Glutamatergic neuron (in vitro differentiated cells): Measurements from ENCODE around the gene CES1. TPM values are rescaled to one million over a fixed set of nuclear protein-coding genes. Genes with fewer than 3 reads are reported as not detected.
A peak's percentile ranks its signal among the peaks of the same experiment; 100 is the strongest.
"Not testable (repeated sequence)": the region's sequence is repeated elsewhere in the genome, so short reads cannot be mapped to it uniquely, and the experiment has no call there.

Experiments used
- DNase-seq: peaks from one replicate; pipeline ENCODE4 v3.0.0; 2022
- H3K27ac Mint-ChIP-seq: one replicate; pipeline ENCODE4 v1.8.0; 2020; ENCODE audit warnings: mild to moderate bottlenecking, mixed read lengths, inconsistent platforms; ENCODE audit not compliant: unreplicated experiment
- H3K27me3 Mint-ChIP-seq: one replicate; pipeline ENCODE4 v1.8.0; 2020; ENCODE audit warnings: mild to moderate bottlenecking, moderate library complexity, mixed read lengths, inconsistent platforms; ENCODE audit not compliant: unreplicated experiment
- H3K36me3 Mint-ChIP-seq: one replicate; pipeline ENCODE4 v1.8.0; 2020; ENCODE audit warnings: mild to moderate bottlenecking, mixed read lengths, inconsistent platforms; ENCODE audit not compliant: unreplicated experiment
- H3K4me1 Mint-ChIP-seq: one replicate; pipeline ENCODE4 v1.8.0; 2020; ENCODE audit warnings: mild to moderate bottlenecking, low read depth, mixed read lengths, inconsistent platforms; ENCODE audit not compliant: unreplicated experiment
- H3K4me3 Mint-ChIP-seq: one replicate; pipeline ENCODE4 v1.8.0; 2020; ENCODE audit warnings: mild to moderate bottlenecking, mixed read lengths, inconsistent platforms; ENCODE audit not compliant: unreplicated experiment
- H3K9me3 Mint-ChIP-seq: one replicate; pipeline ENCODE4 v1.8.0; 2020; ENCODE audit warnings: mild to moderate bottlenecking, moderate library complexity, mixed read lengths, inconsistent platforms; ENCODE audit not compliant: unreplicated experiment
- total RNA-seq: library from RNA; stranded (reverse); fragmentation: NEBNext Ultra II Directional; extraction: Animal tissue kit (Norgen Biotek cat#: 25700); gene quantifications from one replicate; pipeline ENCODE4 v1.2.1, GENCODE V29; 2021; ENCODE audit not compliant: unreplicated experiment
- TF ChIP-seq, protein P1 (sequence below): fragments of 200-600 bp; sonication (generic); IDR thresholded peaks from one replicate; pipeline ENCODE4 v1.5.0; 2021; ENCODE audit not compliant: partially characterized antibody, unreplicated experiment

CES1 gene
- total RNA-seq, 1 donor from 2014 or later, result not detected

DNA sequence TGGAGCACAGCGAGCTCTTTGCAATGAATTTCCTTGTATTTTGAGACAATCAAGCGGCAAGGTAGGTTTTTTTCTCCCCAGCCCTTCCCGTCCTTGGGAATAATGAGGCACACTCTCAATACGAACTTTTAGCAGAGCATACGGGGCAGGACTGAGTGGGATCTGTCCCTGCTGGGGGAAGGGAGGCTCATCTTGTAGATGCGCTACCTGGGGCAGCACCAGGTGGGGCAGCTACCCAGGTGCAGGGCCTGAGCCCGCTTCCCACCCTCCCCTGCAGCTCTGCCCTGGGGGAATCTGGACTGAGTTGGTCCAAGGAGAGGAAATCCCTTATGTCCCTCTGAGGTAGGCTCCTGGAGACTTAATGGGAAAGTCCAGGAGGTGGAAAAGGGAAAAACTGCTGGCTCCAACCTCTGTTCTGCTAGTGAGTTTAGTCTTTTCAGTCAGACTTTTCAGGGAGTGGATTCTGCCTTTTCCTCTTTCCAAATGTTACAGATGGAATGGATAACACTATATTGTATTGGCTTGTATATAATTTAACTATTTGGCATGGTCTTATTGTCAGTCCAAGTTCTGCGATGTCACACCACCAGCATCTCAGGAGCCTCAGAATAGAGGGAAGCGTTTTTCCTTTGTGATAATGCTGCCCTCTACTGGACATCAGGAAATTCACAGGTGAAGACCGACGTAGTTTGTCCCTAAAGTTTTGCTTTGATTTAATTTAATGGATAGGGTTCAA is 9.6 kb upstream of the CES1 start:
- no peaks in the 10 kb centered on the region for H3K36me3 Mint-ChIP-seq
- H3K4me3 Mint-ChIP-seq, result no peak overlapping the region
- no peaks in the 10 kb centered on the region for H3K4me1 Mint-ChIP-seq
- TF ChIP-seq, protein P1, sequence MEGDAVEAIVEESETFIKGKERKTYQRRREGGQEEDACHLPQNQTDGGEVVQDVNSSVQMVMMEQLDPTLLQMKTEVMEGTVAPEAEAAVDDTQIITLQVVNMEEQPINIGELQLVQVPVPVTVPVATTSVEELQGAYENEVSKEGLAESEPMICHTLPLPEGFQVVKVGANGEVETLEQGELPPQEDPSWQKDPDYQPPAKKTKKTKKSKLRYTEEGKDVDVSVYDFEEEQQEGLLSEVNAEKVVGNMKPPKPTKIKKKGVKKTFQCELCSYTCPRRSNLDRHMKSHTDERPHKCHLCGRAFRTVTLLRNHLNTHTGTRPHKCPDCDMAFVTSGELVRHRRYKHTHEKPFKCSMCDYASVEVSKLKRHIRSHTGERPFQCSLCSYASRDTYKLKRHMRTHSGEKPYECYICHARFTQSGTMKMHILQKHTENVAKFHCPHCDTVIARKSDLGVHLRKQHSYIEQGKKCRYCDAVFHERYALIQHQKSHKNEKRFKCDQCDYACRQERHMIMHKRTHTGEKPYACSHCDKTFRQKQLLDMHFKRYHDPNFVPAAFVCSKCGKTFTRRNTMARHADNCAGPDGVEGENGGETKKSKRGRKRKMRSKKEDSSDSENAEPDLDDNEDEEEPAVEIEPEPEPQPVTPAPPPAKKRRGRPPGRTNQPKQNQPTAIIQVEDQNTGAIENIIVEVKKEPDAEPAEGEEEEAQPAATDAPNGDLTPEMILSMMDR, result peak; percentile 86
- DNase-seq, result no peak
- H3K27ac Mint-ChIP-seq, result no peak overlapping the region
- peaks cover 2% of the 10 kb centered on the region for H3K27me3 Mint-ChIP-seq
- H3K9me3 Mint-ChIP-seq, result no peaks in the 10 kb centered on the region

DNA sequence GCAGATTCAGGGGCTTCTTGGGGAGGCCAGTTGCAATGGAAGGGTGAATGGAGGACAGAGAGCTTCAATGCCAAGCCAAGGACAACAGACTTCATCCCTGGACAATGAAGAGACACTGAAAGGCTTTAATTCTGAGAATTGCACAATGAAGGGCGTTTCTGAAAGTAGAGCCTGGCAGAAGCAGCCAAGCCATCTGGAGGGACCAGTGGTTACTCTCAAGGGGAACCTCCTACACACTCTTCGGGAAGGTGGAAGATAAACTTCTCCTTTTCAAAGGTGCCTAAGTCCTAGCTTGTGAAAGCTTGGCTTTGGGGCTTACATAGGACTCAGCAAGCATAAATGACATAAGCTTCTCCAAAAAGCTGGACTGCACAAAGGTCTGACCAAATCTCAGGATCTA is 6.2 kb upstream of the CES1 start:
- TF ChIP-seq, protein P1, result no peak
- Mint-ChIP-seq H3K9me3 (no peaks in the 10 kb centered on the region), H3K36me3 (no peaks in the 10 kb centered on the region), H3K27me3 (peaks cover 2% of the 10 kb centered on the region), H3K4me1 (no peaks in the 10 kb centered on the region), H3K4me3 (no peak overlapping the region), H3K27ac (no peak overlapping the region)
- no peak for DNase-seq

DNA sequence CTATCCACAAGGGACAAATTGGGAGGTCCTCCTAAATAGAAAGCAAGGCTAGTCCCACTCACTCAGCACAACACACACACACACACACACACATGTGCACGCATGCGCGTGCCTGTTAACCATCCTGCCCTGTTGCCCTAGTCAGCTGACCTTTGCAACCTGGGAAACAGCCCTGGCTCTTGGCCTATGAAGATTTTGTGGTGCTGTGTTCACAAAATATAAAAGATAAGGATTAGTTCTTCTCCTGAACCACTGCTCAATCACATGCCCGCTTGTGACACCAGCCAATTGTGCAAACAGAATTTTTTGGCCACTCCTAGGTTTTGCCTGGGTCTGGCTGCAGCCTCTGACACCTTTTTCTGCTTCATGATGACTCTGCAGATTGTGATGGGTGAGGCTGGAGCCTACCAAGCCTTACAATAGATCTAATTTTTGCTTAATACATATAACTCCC is 3.3 kb upstream of the CES1 start:
- H3K9me3 Mint-ChIP-seq, result no peaks in the 10 kb centered on the region
- no peak overlapping the region for H3K4me3 Mint-ChIP-seq
- peaks cover under 1% of the 10 kb centered on the region for H3K36me3 Mint-ChIP-seq
- TF ChIP-seq, protein P1, result no peak
- no peak for DNase-seq
- H3K4me1 Mint-ChIP-seq, result no peaks in the 10 kb centered on the region
- no peak overlapping the region for H3K27ac Mint-ChIP-seq
- no peaks in the 10 kb centered on the region for H3K27me3 Mint-ChIP-seq

DNA sequence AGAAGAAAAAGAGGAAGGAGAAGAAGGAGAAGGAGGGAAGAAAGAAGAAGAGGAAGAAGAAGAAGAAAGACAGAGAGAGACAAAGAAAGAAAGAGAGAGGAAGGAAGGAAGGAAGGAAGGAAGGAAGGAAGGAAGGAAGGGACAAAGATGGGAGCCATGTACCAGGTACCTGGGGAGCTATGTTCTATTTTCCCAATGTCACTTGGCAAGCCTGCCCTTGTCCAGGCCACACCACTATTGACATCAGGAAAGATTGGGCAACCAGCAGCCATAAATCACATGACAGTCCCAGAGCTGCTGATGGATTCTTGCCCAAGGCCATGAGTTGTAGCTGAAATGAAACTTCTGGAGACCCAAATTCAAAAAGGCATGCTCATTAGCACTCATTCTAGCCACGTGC is 2.7 kb upstream of the CES1 start:
- TF ChIP-seq, protein P1, result no peak
- DNase-seq, result no peak
- Mint-ChIP-seq H3K4me1 (no peaks in the 10 kb centered on the region), H3K27me3 (no peaks in the 10 kb centered on the region), H3K4me3 (no peak overlapping the region), H3K9me3 (no peaks in the 10 kb centered on the region), H3K27ac (no peak overlapping the region), H3K36me3 (peaks cover 5% of the 10 kb centered on the region)

DNA sequence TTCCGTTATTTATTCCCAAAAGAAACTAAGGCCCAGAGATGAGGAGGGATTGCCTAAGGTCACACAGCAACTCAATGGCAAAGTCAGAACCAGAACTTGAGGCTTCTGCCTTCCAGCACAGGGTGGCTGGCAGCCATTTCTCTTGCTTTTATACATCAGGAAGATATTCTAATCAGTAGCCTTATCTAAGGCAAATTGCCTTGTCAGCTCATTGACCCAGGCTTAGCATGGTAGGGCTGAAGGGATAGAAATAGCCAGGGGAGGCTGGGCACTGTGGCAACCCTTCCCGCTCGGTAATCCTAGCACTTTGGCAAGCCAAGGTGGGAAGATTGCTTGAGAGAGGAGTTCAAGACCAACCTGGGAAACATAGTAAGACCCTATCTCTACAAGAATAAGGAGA is 2.3 kb upstream of the CES1 start:
- H3K4me1 Mint-ChIP-seq, DNase-seq, H3K27ac Mint-ChIP-seq, H3K36me3 Mint-ChIP-seq, H3K9me3 Mint-ChIP-seq, H3K4me3 Mint-ChIP-seq, H3K27me3 Mint-ChIP-seq: not testable (repeated sequence)
